NOMO-1 treated with dmso at 0.1 percent for 144 hours (cell line): ENCODE measurements around the gene FNDC3B.

Experiments
- DNase-seq: peaks from one replicate; lab custom pipeline; 2025; ENCODE audit not compliant: unreplicated experiment; lab: John Stamatoyannopoulos, UW

The FNDC3B gene

GRCh38 chr3:172277151-172277652 is 237.8 kb downstream of the FNDC3B start:
- DNase-seq: no peak

- DNase-seq: no peak
Measured at GRCh38 chr3:172279191-172279640, 239.8 kb downstream of the FNDC3B start.

- DNase-seq: no peak
Measured at GRCh38 chr3:172279974-172280373, 240.6 kb downstream of the FNDC3B start.

- no peak for DNase-seq
Measured at GRCh38 chr3:172280406-172281051, 241.2 kb downstream of the FNDC3B start.

- DNase-seq: no peak
Measured at GRCh38 chr3:172281884-172282283, 242.5 kb downstream of the FNDC3B start.

- DNase-seq: no peak
Measured at GRCh38 chr3:172282850-172283249, 243.5 kb downstream of the FNDC3B start.

GRCh38 chr3:172283841-172284357 is 244.5 kb downstream of the FNDC3B start:
- no peak for DNase-seq

- no peak for DNase-seq
Measured at GRCh38 chr3:172285844-172286243, 246.5 kb downstream of the FNDC3B start.

- DNase-seq: no peak
Measured at GRCh38 chr3:172286548-172287148, 247.3 kb downstream of the FNDC3B start.

- DNase-seq: no peak
Measured at GRCh38 chr3:172287937-172288477, 248.6 kb downstream of the FNDC3B start.

GRCh38 chr3:172288651-172289050 is 249.3 kb downstream of the FNDC3B start:
- DNase-seq: no peak

GRCh38 chr3:172289583-172289982 is 250.2 kb downstream of the FNDC3B start:
- DNase-seq: no peak

GRCh38 chr3:172290457-172290856 is 251.1 kb downstream of the FNDC3B start:
- no peak for DNase-seq

GRCh38 chr3:172291650-172292049 is 252.3 kb downstream of the FNDC3B start:
- DNase-seq: no peak

- DNase-seq: no peak
Measured at GRCh38 chr3:172292422-172292821, 253.0 kb downstream of the FNDC3B start.

- DNase-seq: no peak
Measured at GRCh38 chr3:172293093-172293492, 253.7 kb downstream of the FNDC3B start.

GRCh38 chr3:172294223-172294806 is 254.9 kb downstream of the FNDC3B start:
- peak; percentile 58 for DNase-seq

GRCh38 chr3:172296248-172296974 is 257.0 kb downstream of the FNDC3B start:
- no peak for DNase-seq

- DNase-seq: no peak
Measured at GRCh38 chr3:172296975-172297332, 257.6 kb downstream of the FNDC3B start.

GRCh38 chr3:172298247-172298646 is 258.9 kb downstream of the FNDC3B start:
- DNase-seq: no peak

GRCh38 chr3:172300187-172300586 is 260.8 kb downstream of the FNDC3B start:
- no peak for DNase-seq
